ENCODE measurements around the gene CLIC3.

Gene CLIC3

GRCh38 chr9:136980669-136981478 is 15.5 kb downstream of the CLIC3 start:
- no peak for ATAC-seq

- no peak for ATAC-seq
Measured at GRCh38 chr9:136979769-136980587, 16.4 kb downstream of the CLIC3 start.

GRCh38 chr9:136978865-136979544 is 17.4 kb downstream of the CLIC3 start:
- ATAC-seq = no peak

GRCh38 chr9:136978073-136978864 is 18.1 kb downstream of the CLIC3 start:
- ATAC-seq = peak in 1 of 2 donors; percentile 14

GRCh38 chr9:136977649-136978072 is 18.7 kb downstream of the CLIC3 start:
- no peak for ATAC-seq

- no peak for ATAC-seq
Measured at GRCh38 chr9:136977223-136977622, 19.1 kb downstream of the CLIC3 start, which contains the start of gene PTGDS. Gene PTGDS (plus strand): TSS chr9:136977504. CDS start chr9:136977579, 75 bp downstream.

- ATAC-seq = no peak
Measured at GRCh38 chr9:136975644-136976043, 20.7 kb downstream of the CLIC3 start.

- ATAC-seq = no peak
Measured at GRCh38 chr9:136974817-136975535, 21.4 kb downstream of the CLIC3 start.

GRCh38 chr9:136973618-136974617 is 22.4 kb downstream of the CLIC3 start:
- ATAC-seq = no peak

GRCh38 chr9:136972743-136973142 is 23.6 kb downstream of the CLIC3 start:
- no peak for ATAC-seq

GRCh38 chr9:136972335-136972734 is 24.0 kb downstream of the CLIC3 start:
- no peak for ATAC-seq

- ATAC-seq = no peak
Measured at GRCh38 chr9:136971746-136972145, 24.6 kb downstream of the CLIC3 start.

- ATAC-seq = no peak
Measured at GRCh38 chr9:136970361-136970760, 26.0 kb downstream of the CLIC3 start.

- no peak for ATAC-seq
Measured at GRCh38 chr9:136969774-136970173, 26.6 kb downstream of the CLIC3 start.

- ATAC-seq = no peak
Measured at GRCh38 chr9:136969150-136969549, 27.2 kb downstream of the CLIC3 start.

- ATAC-seq = no peak
Measured at GRCh38 chr9:136968333-136969127, 27.8 kb downstream of the CLIC3 start.

GRCh38 chr9:136965771-136966484 is 30.4 kb downstream of the CLIC3 start:
- ATAC-seq = peak; percentile 60 to 69

GRCh38 chr9:136964833-136965422 is 31.4 kb downstream of the CLIC3 start:
- no peak for ATAC-seq
